Measurements from ENCODE around the gene TREML4.
A peak's percentile ranks its signal among the peaks of the same experiment; 100 is the strongest.
"Not testable (repeated sequence)": the region's sequence is repeated elsewhere in the genome, so short reads cannot be mapped to it uniquely, and the experiment has no call there.

The TREML4 gene

GRCh38 chr6:41208439-41209106, 19.6 kb upstream of the TREML4 start:
- no peak for DNase-seq

GRCh38 chr6:41209547-41210320, 18.4 kb upstream of the TREML4 start:
- no peak for DNase-seq

DNA sequence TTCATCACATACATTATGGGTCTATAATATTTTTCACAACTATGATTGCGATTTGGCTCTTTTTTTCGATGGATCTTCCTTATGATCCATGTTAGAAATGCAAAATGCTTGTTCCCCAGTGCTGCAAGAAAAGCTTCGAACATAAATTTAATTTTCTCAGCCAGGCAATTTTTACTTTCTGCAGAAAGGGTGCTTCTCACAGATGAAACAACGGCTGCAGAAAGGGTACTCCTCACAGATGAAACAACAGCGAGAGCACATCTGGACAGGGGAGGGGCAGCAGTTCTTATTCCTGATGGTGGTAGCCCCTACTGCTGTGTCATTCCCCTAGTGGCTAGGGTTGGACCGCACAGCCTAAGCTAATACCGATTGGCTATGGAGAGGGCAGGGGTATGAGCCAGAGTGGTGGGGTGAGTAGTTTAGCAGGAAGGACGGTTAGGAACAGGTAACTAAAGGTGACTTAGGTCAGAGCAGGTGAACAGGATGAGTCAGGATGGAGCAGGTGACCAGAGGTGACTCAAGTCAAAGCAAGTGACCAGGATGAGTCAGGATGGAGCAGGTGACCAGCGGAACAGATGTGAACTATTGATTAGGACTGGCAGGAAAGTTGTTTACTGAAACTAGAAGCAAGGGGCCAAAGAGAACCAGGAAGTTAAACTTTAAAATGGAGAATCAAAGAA, 13.4 kb upstream of the TREML4 start:
- no peak for DNase-seq

DNA sequence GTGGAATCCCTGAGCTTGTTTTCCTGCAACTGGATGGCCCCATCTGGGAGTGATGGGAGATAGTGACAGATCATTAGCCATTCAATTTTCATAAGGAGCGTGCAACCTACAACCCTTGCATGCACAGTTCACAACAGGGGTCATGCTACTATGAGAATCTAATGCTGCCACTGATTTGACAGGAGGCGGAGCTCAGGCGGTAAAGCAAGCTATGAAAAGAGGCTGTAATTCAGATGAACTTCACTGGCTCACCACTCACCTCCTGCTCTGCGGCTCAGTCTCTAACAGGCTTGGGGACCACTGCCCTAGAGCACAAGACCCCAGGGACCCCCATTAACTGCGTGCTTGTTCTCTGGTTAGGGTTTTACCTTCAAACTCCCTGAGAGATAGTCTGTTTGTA, 12.4 kb upstream of the TREML4 start:
- no peak for DNase-seq

DNA sequence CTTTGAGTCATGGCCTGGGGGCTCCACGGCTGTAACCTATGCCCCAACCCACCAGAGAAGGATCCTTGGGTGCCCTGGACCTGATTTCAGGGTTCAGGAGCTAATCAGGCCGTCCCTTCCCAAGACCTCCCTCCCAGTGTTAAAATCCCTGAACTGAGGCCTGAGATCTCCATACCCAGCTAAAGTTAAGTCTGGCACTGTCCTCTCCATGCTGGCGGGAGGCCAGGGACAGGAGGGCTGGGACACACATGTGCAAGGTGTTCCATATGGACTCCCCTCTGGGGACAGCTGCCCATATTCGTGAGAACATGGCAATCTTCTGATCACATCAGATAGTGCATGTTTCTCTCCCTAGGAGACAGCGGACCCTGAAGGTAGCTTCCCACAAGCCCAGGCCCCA, 11.5 kb upstream of the TREML4 start:
- no peak for DNase-seq

DNA sequence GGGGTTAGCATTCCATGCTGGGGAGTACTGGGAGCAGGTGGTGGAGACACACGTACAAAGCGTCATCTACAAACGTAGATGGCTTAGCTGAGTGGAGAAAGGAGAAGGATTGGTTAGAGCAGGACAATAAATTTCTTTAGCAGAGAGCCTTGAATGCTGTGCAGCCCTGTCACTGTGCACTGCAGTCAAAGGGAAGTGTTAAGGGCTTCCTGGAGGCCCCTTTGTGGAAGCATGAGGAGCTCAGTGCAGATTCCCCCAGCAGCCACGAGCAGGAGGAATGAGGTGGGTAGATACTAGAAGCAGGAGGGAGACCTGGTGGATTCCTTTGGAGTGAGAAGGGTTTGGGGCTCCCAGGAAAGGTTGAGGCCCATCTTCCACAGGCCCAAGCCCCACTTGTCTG, 6.1 kb upstream of the TREML4 start:
- no peak for DNase-seq

GRCh38 chr6:41222513-41222912, 5.6 kb upstream of the TREML4 start:
- no peak for DNase-seq

GRCh38 chr6:41224800-41225199, 3.3 kb upstream of the TREML4 start:
- no peak for DNase-seq

GRCh38 chr6:41226752-41227151, 1.4 kb upstream of the TREML4 start:
- DNase-seq: no peak

GRCh38 chr6:41228616-41229015, 467 bp downstream of the TREML4 start:
- peak in 1 of 2 donors; percentile 68 for DNase-seq

- DNase-seq: no peak
These were observed 1.6 kb downstream of the TREML4 start for GRCh38 chr6:41229721-41230120.

DNA sequence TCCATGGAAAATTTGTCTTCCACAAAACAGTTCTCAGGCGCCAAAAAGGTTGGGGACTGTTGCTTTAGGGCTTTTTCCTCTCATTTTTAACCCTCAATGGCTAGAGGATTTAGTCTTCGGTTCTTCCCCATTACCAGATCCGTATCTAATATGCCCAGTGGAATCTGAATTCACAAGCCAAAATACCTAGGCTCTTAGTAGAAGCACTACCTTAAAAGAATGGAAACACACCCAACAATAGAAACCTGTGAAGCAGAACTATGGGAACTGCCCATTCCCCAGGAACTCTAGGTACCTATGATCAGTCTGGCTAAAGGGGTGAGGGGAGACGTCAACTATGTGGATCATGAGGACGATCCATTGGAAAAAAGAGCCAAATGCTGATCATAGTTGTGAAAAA, 3.1 kb downstream of the TREML4 start:
- no peak for DNase-seq

DNA sequence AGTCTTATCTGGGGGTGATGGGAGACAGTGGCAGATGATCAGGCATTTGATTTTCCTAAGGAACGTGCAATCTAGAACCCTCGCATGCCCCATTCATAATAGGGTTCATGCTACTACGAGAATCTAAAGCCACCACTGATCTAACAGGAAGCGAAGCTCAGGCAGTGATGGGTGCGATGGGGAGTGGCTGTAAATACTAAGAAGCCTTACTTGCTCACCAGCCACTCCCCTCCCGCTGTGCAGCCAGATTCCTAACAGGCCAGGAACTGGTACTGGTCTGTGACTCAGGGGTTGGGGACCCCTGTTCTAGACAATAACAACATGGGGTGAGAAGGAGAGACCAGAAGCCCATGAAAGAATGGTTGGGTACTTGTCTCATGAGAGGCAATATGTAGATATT, 4.5 kb downstream of the TREML4 start:
- DNase-seq: no peak

GRCh38 chr6:41236276-41236675, 8.1 kb downstream of the TREML4 start:
- DNase-seq: no peak

DNA sequence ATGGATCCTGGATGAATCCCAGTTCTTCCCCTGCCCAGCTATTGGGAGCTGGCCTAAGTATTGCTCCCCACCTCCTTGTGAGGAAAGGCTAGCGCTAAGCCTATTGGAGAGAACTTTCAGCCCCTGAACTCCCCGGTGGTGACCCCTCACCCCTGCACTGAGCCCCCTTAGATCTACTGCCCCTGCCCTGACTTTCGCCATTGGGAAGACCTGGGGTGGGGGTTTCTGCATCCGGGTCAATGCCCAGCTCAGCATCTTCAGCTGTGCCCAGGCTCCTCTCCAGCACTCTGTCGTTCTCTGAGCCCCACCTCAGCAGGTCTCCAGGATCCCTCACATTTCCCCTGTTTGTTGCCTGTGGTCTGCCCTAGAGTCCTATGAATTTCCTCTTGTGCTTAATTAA, 9.0 kb downstream of the TREML4 start:
- DNase-seq: no peak

GRCh38 chr6:41239467-41240159, 11.5 kb downstream of the TREML4 start:
- no peak for DNase-seq

DNA sequence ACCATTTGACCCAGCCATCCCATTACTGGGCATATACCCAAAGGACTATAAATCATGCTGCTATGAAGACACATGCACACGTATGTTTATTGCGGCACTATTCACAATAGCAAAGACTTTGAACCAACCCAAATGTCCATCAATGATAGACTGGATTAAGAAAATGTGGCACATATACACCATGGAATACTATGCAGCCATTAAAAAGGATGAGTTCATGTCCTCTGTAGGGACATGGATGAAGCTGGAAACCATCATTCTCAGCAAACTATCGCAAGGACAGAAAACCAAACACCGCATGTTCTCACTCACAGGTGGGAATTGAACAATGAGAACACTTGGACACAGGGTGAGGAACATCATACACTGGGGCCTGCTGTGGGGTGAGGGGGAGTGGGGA, 18.4 kb downstream of the TREML4 start:
- DNase-seq: not testable (repeated sequence)

GRCh38 chr6:41247288-41247865, 19.2 kb downstream of the TREML4 start:
- DNase-seq: no peak

GRCh38 chr6:41247882-41248705, 19.9 kb downstream of the TREML4 start:
- DNase-seq: no peak

- DNase-seq: no peak
These were observed 24.4 kb downstream of the TREML4 start for GRCh38 chr6:41252401-41253169.

DNA sequence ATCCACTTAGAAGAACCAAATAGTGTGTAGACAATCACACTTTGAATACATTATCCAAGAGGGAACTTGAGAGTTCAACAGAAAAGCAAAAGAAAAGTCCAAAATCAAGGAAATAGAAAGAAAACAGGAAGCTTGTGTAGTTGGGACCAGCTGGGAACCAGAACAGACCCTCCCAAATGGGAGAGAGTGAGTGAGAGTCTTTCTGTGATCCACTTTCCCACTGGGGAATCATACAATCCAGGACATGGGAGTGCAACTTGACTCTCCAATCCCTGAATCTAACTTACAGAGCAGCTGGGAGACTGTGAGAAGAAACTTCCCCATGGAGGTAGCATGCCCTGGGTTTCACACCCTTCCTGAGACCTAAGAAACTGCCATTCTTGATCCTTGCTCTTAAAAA, 27.0 kb downstream of the TREML4 start:
- no peak for DNase-seq

Data from CD4-positive, alpha-beta T cell treated with Interleukin-1 beta for 1 hour (primary cell).